HepG2 (cell line): ENCODE measurements around the gene MEGF6. TPM values are rescaled to one million over a fixed set of nuclear protein-coding genes. Genes with fewer than 3 reads are reported as not detected.
A peak's percentile ranks its signal among the peaks of the same experiment; 100 is the strongest.

Experiments used
- BRCA1 ChIP-seq: sonication (generic); formaldehyde crosslinking; IDR thresholded peaks from 2 replicates; pipeline ENCODE4 v1.4.0; 2020; ENCODE audit warnings: missing genetic modification reagents
- FOXJ3 ChIP-seq: sonication (generic); formaldehyde crosslinking; IDR thresholded peaks from 2 replicates; pipeline ENCODE4 v1.4.0; 2020; ENCODE audit warnings: missing genetic modification reagents, mild to moderate bottlenecking, borderline replicate concordance
- HDAC2 ChIP-seq: sonication (generic); formaldehyde crosslinking; IDR thresholded peaks from 2 replicates; pipeline ENCODE4 v1.4.0; 2020; ENCODE audit warnings: missing genetic modification reagents
- HNRNPLL ChIP-seq: fragments of 200-400 bp; formaldehyde crosslinking; IDR thresholded peaks from 2 replicates; pipeline ENCODE4 v1.6.1; 2017; ENCODE audit warnings: mild to moderate bottlenecking, low read depth, low read length; ENCODE audit not compliant: poor library complexity, severe bottlenecking
- MAFG ChIP-seq: sonication (generic); formaldehyde crosslinking; IDR thresholded peaks from 2 replicates; pipeline ENCODE4 v1.5.1; 2020; ENCODE audit warnings: mild to moderate bottlenecking, missing genetic modification reagents
- PITX1 ChIP-seq: sonication (generic); formaldehyde crosslinking; IDR thresholded peaks from 2 replicates; pipeline ENCODE4 v1.5.1; 2020; ENCODE audit warnings: mild to moderate bottlenecking, missing genetic modification reagents
- RCOR2 ChIP-seq: IDR thresholded peaks from 2 replicates; pipeline ENCODE4 v1.6.1; 2016; ENCODE audit warnings: missing biosample characterization, missing genetic modification reagents
- ZNF589 ChIP-seq: sonication (generic); formaldehyde crosslinking; conservative IDR thresholded peaks from 2 replicates; pipeline ENCODE4 v1.8.0; 2022; ENCODE audit warnings: mild to moderate bottlenecking, moderate library complexity, missing genetic modification reagents
- polyA plus RNA-seq, 8 experiments: library from polyadenylated mRNA; depleted of rRNA in 3 of 8; stranded (reverse) in 7 of 8; unstranded in 1 of 8; fragments of >200 nt; fragmentation: Illumina TruSeq in 4 of 8; extraction: Trizol in 4 of 8; gene quantifications; 2 replicates each; pipeline versions ENCODE4 v1.2.1 to v1.2.3, GENCODE V29; 2011 to 2016; ENCODE audit warnings: low read depth in 4 of 8, missing spikeins in 1 of 8, mixed read lengths in 1 of 8; ENCODE audit not compliant: insufficient read depth in 1 of 8
- total RNA-seq, 5 experiments: library from RNA; depleted of rRNA; stranded (reverse); fragments of >200 nt; fragmentation: Illumina TruSeq; extraction: Trizol; gene quantifications; 2 replicates each; pipeline ENCODE4 v1.2.3, GENCODE V29; 2016; ENCODE audit warnings: low read depth in 1 of 5
- TF ChIP-seq, protein P1 (sequence below): sonication (generic); formaldehyde crosslinking; IDR thresholded peaks from 2 replicates; pipeline ENCODE4 v1.4.0; 2020; ENCODE audit warnings: mild to moderate bottlenecking, missing genetic modification reagents
- TF ChIP-seq, protein P2 (sequence below): sonication (generic); formaldehyde crosslinking; IDR thresholded peaks from 2 replicates; pipeline ENCODE4 v1.4.0; 2020; ENCODE audit warnings: missing genetic modification reagents, borderline replicate concordance
- TF ChIP-seq, protein P3 (sequence below): sonication (generic); formaldehyde crosslinking; IDR thresholded peaks from 2 replicates; pipeline ENCODE4 v1.4.0; 2020; ENCODE audit warnings: mild to moderate bottlenecking, missing genetic modification reagents, borderline replicate concordance
- TF ChIP-seq, protein P4 (sequence below): sonication (generic); formaldehyde crosslinking; IDR thresholded peaks from 2 replicates; pipeline ENCODE4 v1.4.0; 2020; ENCODE audit warnings: missing genetic modification reagents
- TF ChIP-seq, protein P5 (sequence below): sonication (generic); formaldehyde crosslinking; IDR thresholded peaks from 2 replicates; pipeline ENCODE4 v1.8.1; 2023; ENCODE audit warnings: missing genetic modification reagents, mild to moderate bottlenecking, borderline replicate concordance
- TF ChIP-seq, protein P6 (sequence below): IDR thresholded peaks from 2 replicates; pipeline ENCODE4 v1.6.1; 2016; ENCODE audit warnings: mild to moderate bottlenecking, missing biosample characterization, missing genetic modification reagents

Gene MEGF6
- total and polyA plus RNA-seq, 2 of the 13 experiments (the other 11 are each of a cell fraction or from before 2014, with no cell fraction given), result 1.9 TPM

DNA sequence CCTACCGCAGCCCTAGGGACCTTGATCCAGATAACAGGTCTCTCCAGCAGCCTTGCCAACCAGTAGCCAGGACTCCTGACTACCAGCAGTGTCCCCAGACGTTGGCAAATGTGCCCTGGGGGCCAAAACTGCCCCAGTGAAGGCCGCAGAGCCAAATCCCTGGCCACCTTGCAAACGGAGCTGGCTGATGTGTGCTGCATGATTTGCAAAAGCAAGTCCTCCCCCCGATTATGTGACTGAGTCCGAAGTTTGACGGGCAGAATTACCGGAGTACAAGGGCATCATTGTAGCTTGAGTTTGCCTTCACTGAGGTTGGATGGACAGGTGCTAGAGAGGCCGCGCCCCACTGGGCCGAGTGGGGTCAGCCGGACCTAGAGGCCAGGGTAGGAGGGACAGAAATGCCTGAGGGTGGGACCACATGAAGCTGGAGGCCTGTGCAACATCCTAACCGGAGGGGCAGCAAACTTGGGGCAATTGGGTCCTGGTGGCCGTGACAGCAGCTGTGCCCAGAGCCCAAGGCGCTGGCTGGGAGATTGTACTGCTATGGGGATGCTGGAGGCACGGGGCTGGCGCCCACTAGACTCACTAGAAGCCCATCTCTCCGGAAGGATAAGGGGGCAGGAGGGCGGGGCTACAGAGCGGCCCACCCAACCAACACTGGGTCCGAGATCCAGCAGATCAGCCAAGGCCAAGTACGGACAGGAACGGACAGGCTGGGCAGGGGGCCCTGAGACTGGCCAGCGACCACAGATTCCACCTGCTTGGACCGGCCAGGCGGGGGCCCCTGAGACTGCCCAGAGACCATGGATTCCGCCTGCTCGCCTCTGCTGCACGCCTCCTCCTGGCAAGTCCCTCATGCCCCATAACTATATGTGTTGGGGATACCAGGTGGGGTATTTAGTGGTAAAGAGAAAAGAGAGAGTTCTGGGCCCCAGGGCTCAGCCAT, 154.1 kb downstream of the MEGF6 start (continued):
- TF ChIP-seq RCOR2 (CRISPR knock-in tag) (no peak), PITX1 (CRISPR knock-in tag) (peak; percentile 63), HNRNPLL (peak; percentile 30), HDAC2 (peak; percentile 78), ZNF589 (CRISPR knock-in tag) (no peak; the same call in 1 of the 2 replicates), FOXJ3 (CRISPR knock-in tag) (0 out of 2 replicates have a peak, but pooled peaks have one; percentile 11), MAFG (CRISPR knock-in tag) (no peak), BRCA1 (CRISPR knock-in tag) (no peak)
- TF ChIP-seq, protein P1, sequence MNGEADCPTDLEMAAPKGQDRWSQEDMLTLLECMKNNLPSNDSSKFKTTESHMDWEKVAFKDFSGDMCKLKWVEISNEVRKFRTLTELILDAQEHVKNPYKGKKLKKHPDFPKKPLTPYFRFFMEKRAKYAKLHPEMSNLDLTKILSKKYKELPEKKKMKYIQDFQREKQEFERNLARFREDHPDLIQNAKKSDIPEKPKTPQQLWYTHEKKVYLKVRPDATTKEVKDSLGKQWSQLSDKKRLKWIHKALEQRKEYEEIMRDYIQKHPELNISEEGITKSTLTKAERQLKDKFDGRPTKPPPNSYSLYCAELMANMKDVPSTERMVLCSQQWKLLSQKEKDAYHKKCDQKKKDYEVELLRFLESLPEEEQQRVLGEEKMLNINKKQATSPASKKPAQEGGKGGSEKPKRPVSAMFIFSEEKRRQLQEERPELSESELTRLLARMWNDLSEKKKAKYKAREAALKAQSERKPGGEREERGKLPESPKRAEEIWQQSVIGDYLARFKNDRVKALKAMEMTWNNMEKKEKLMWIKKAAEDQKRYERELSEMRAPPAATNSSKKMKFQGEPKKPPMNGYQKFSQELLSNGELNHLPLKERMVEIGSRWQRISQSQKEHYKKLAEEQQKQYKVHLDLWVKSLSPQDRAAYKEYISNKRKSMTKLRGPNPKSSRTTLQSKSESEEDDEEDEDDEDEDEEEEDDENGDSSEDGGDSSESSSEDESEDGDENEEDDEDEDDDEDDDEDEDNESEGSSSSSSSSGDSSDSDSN (CRISPR knock-in tag), result peak; percentile 71
- TF ChIP-seq, protein P2, sequence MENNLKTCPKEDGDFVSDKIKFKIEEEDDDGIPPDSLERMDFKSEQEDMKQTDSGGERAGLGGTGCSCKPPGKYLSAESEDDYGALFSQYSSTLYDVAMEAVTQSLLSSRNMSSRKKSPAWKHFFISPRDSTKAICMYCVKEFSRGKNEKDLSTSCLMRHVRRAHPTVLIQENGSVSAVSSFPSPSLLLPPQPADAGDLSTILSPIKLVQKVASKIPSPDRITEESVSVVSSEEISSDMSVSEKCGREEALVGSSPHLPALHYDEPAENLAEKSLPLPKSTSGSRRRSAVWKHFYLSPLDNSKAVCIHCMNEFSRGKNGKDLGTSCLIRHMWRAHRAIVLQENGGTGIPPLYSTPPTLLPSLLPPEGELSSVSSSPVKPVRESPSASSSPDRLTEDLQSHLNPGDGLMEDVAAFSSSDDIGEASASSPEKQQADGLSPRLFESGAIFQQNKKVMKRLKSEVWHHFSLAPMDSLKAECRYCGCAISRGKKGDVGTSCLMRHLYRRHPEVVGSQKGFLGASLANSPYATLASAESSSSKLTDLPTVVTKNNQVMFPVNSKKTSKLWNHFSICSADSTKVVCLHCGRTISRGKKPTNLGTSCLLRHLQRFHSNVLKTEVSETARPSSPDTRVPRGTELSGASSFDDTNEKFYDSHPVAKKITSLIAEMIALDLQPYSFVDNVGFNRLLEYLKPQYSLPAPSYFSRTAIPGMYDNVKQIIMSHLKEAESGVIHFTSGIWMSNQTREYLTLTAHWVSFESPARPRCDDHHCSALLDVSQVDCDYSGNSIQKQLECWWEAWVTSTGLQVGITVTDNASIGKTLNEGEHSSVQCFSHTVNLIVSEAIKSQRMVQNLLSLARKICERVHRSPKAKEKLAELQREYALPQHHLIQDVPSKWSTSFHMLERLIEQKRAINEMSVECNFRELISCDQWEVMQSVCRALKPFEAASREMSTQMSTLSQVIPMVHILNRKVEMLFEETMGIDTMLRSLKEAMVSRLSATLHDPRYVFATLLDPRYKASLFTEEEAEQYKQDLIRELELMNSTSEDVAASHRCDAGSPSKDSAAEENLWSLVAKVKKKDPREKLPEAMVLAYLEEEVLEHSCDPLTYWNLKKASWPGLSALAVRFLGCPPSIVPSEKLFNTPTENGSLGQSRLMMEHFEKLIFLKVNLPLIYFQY (CRISPR knock-in tag), result peak; percentile 86
- TF ChIP-seq, protein P3, sequence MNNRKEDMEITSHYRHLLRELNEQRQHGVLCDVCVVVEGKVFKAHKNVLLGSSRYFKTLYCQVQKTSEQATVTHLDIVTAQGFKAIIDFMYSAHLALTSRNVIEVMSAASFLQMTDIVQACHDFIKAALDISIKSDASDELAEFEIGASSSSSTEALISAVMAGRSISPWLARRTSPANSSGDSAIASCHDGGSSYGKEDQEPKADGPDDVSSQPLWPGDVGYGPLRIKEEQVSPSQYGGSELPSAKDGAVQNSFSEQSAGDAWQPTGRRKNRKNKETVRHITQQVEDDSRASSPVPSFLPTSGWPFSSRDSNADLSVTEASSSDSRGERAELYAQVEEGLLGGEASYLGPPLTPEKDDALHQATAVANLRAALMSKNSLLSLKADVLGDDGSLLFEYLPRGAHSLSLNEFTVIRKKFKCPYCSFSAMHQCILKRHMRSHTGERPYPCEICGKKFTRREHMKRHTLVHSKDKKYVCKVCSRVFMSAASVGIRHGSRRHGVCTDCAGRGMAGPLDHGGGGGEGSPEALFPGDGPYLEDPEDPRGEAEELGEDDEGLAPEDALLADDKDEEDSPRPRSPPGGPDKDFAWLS, result no peak
- TF ChIP-seq, protein P4, sequence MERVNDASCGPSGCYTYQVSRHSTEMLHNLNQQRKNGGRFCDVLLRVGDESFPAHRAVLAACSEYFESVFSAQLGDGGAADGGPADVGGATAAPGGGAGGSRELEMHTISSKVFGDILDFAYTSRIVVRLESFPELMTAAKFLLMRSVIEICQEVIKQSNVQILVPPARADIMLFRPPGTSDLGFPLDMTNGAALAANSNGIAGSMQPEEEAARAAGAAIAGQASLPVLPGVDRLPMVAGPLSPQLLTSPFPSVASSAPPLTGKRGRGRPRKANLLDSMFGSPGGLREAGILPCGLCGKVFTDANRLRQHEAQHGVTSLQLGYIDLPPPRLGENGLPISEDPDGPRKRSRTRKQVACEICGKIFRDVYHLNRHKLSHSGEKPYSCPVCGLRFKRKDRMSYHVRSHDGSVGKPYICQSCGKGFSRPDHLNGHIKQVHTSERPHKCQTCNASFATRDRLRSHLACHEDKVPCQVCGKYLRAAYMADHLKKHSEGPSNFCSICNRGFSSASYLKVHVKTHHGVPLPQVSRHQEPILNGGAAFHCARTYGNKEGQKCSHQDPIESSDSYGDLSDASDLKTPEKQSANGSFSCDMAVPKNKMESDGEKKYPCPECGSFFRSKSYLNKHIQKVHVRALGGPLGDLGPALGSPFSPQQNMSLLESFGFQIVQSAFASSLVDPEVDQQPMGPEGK (CRISPR knock-in tag), result peak; percentile 77; the same call in 1 of the 2 replicates
- TF ChIP-seq, protein P5, sequence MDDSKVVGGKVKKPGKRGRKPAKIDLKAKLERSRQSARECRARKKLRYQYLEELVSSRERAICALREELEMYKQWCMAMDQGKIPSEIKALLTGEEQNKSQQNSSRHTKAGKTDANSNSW, result 0 out of 2 replicates have a peak, but pooled peaks have one; percentile 21
- TF ChIP-seq, protein P6, sequence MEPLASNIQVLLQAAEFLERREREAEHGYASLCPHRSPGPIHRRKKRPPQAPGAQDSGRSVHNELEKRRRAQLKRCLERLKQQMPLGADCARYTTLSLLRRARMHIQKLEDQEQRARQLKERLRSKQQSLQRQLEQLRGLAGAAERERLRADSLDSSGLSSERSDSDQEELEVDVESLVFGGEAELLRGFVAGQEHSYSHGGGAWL (CRISPR knock-in tag), result no peak; the same call in 1 of the 2 replicates
